ENCODE results near the gene COX7A2L. TPM values are rescaled to one million over a fixed set of nuclear protein-coding genes. Genes with fewer than 3 reads are reported as not detected.
"Not testable (repeated sequence)": the region's sequence is repeated elsewhere in the genome, so short reads cannot be mapped to it uniquely, and the experiment has no call there.

Gene COX7A2L
- total RNA-seq, 2 experiments from 2014 or later, result 113 to 115 TPM

- DNase-seq (no peak), ATAC-seq (no peak)
- CTCF ChIA-PET, result interaction anchor here (1.1 to 1.2 kb wide), 2 partner anchors 260 to 264 kb away, joined by 3 to 4 read pairs; no protein-coding TSS in a partner anchor
- POLR2A ChIA-PET, result interaction anchor here (0.6 kb wide), 1 partner anchor 9 kb away, joined by 3 read pairs; no protein-coding TSS in a partner anchor
- no peak for TF ChIP-seq CTCF (IDR thresholded peaks at IDR 0.05)
- H3K4me3 Mint-ChIP-seq, result no peak overlapping the region
- H3K4me1 Mint-ChIP-seq (ENCODE audit: low read depth), result peaks cover 26% of the 10 kb centered on the region
- no peaks in the 10 kb centered on the region for H3K27me3 Mint-ChIP-seq
- H3K27ac Mint-ChIP-seq, result no peak overlapping the region
- peaks cover 42% of the 10 kb centered on the region for H3K36me3 Mint-ChIP-seq (ENCODE audit: low read depth)
- intact Hi-C loops (cut with micrococcal nuclease), result no loop called here
- H3K9me3 Mint-ChIP-seq, result no peaks in the 10 kb centered on the region
Measured at GRCh38 chr2:42350434-42351063, 10.5 kb downstream of the COX7A2L start.

- H3K27me3 Mint-ChIP-seq, result no peaks in the 10 kb centered on the region
- no peak for TF ChIP-seq CTCF (IDR thresholded peaks at IDR 0.05)
- H3K4me3 Mint-ChIP-seq, result no peak overlapping the region
- ChIA-PET CTCF (no interaction called here), POLR2A (no interaction called here)
- no peaks in the 10 kb centered on the region for H3K9me3 Mint-ChIP-seq
- ATAC-seq, result no peak
- peaks cover 9% of the 10 kb centered on the region for H3K4me1 Mint-ChIP-seq (ENCODE audit: low read depth)
- H3K36me3 Mint-ChIP-seq (ENCODE audit: low read depth), result peaks cover 45% of the 10 kb centered on the region
- no peak overlapping the region for H3K27ac Mint-ChIP-seq
- no peak for DNase-seq
- intact Hi-C loops (cut with micrococcal nuclease), result no loop called here
Measured at GRCh38 chr2:42348113-42348805, 12.8 kb downstream of the COX7A2L start.

- H3K9me3 Mint-ChIP-seq; H3K27ac Mint-ChIP-seq; DNase-seq; intact Hi-C loops (cut with micrococcal nuclease); H3K27me3 Mint-ChIP-seq; H3K4me3 Mint-ChIP-seq; ATAC-seq: not testable (repeated sequence)
- Mint-ChIP-seq H3K36me3 (ENCODE audit: low read depth) (peaks cover 44% of the 10 kb centered on the region), H3K4me1 (ENCODE audit: low read depth) (peaks cover 13% of the 10 kb centered on the region)
- CTCF ChIA-PET, result interaction anchor here (2.4 kb wide), 1 partner anchor 19 kb away, joined by 13 read pairs; no protein-coding TSS in a partner anchor
- POLR2A ChIA-PET, result interaction anchor here (0.7 to 1.5 kb wide), 2 partner anchors 9 to 10 kb away, joined by 3 to 6 read pairs; no protein-coding TSS in a partner anchor
Measured at GRCh38 chr2:42347518-42347917, 13.5 kb downstream of the COX7A2L start.

- peaks cover 40% of the 10 kb centered on the region for H3K36me3 Mint-ChIP-seq (ENCODE audit: low read depth)
- CTCF ChIA-PET, result interaction anchor here (2.4 kb wide), 1 partner anchor 18 kb away, joined by 13 read pairs; no protein-coding TSS in a partner anchor
- POLR2A ChIA-PET, result interaction anchor here (0.6 to 1.5 kb wide), 3 partner anchors 9 to 20 kb away, joined by 3 to 6 read pairs (median 3); partner anchors contain the start of gene COX7A2L
- DNase-seq; ATAC-seq; H3K4me3 Mint-ChIP-seq; H3K27ac Mint-ChIP-seq; intact Hi-C loops (cut with micrococcal nuclease); H3K9me3 Mint-ChIP-seq; H3K27me3 Mint-ChIP-seq: not testable (repeated sequence)
- H3K4me1 Mint-ChIP-seq (ENCODE audit: low read depth), result peaks cover 18% of the 10 kb centered on the region
Measured at GRCh38 chr2:42346856-42347255, 14.2 kb downstream of the COX7A2L start.

GRCh38 chr2:42345986-42346385, 15.0 kb downstream of the COX7A2L start:
- H3K9me3 Mint-ChIP-seq, result no peaks in the 10 kb centered on the region
- H3K4me3 Mint-ChIP-seq, result no peak overlapping the region
- H3K36me3 Mint-ChIP-seq (ENCODE audit: low read depth), result peaks cover 41% of the 10 kb centered on the region
- CTCF ChIA-PET, result interaction anchor here (1.8 to 2.4 kb wide), 2 partner anchors 8 to 17 kb away, joined by 5 to 13 read pairs; no protein-coding TSS in a partner anchor
- DNase-seq (no peak), ATAC-seq (no peak)
- H3K4me1 Mint-ChIP-seq (ENCODE audit: low read depth), result peaks cover 26% of the 10 kb centered on the region
- TF ChIP-seq CTCF (IDR thresholded peaks at IDR 0.05), result no peak
- intact Hi-C loops (cut with micrococcal nuclease), result no loop called here
- no peak overlapping the region for H3K27ac Mint-ChIP-seq
- POLR2A ChIA-PET, result interaction anchor here (1.4 to 1.5 kb wide), 2 partner anchors 8 to 15 kb away, joined by 3 to 6 read pairs; partner anchors contain the start of gene COX7A2L
- no peaks in the 10 kb centered on the region for H3K27me3 Mint-ChIP-seq

All from activated CD8-positive, alpha-beta T cell treated with anti-CD3 and anti-CD28 coated beads for 36 hours (primary cell).